ENCODE measurements around the gene UBAC2. TPM values are rescaled to one million over a fixed set of nuclear protein-coding genes. Genes with fewer than 3 reads are reported as not detected.

UBAC2 gene
- total and polyA plus RNA-seq, 2 of the 8 experiments (the other 6 are each of a cell fraction or from before 2014, with no cell fraction given): 75.9 to 76.9 TPM

DNA sequence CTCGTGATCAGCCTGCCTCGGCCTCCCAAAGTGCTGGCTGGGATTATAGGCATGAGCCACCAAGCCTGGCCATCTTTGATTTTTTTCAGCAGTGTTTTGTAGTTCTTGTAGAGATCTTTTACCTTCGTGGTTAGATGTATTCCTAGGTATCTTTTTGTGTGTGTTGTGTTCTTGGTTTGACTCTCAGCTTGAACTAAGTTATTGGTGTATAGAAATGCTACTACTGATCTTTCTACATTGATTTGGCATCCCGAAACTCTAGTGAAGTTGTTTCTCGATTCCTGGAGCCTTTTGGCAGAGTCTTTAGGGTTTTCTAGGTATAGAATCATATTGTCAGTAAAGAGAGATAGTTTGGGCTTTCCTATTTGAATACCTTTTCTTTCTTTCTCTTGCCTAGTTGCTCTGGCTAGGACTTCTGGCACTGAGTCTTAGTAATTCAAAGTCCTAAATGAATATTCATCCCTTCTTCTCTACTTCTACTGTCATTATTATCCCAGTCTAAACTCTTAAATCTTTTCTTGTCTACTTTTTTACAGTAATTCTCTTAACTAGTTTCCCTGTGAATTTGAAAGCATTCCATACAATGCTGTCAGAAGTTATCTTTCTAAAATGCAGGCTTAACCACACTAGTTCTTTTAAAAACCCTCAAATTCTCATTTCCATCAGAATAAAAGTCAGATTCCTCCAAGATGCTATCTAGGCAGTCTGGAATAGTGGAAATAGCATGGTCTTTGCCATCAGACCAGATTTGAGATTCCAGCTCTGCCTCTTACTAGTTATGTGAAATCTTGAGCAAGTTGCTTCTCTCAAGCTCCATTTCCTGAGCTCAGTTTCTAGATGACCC lies 50.5 kb downstream of the UBAC2 start (continued):
- TF ChIP-seq TBP (IDR thresholded peaks at IDR 0.05; ENCODE audit: low read depth, low read length) (no peak), HDAC2 (IDR thresholded peaks at IDR 0.05; ENCODE audit: borderline replicate concordance in 1 of 2, low read depth in 2 of 2, low read length in 2 of 2) (no peak), NRF1 (IDR thresholded peaks at IDR 0.05; ENCODE audit: low read depth, low read length) (no peak), SIRT6 (IDR thresholded peaks at IDR 0.05; ENCODE audit: low read length) (no peak)
